ENCODE data around the gene DHRS7B.
"Not testable (repeated sequence)": the region's sequence is repeated elsewhere in the genome, so short reads cannot be mapped to it uniquely, and the experiment has no call there.

The DHRS7B gene

DNA sequence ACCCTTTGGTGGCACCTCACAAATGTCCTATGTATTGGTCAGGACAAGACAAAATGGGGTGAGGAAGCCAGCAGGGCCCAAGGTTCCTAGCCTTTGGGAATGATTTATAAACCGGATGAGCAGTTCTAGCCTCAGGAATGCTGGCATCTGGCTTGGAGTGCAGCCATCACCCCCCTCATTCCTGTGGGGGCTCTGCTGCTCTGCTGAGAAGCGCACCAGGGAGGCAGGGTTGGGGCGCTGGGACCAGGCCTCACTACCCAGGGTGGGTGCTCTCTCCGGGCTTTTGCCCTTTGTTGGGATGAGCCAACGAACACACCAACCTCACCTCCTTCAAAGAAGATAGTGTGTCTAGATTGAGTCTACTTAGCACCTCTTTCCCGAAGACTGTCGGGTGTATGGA, 47.9 kb downstream of the DHRS7B start:
- in situ Hi-C loops (cut with HindIII; ENCODE audit: low sequenced_read_pairs) = no loop called here

GRCh38 chr17:21176773-21177395, 50.1 kb downstream of the DHRS7B start:
- in situ Hi-C loops (cut with HindIII; ENCODE audit: low sequenced_read_pairs) = no loop called here

DNA sequence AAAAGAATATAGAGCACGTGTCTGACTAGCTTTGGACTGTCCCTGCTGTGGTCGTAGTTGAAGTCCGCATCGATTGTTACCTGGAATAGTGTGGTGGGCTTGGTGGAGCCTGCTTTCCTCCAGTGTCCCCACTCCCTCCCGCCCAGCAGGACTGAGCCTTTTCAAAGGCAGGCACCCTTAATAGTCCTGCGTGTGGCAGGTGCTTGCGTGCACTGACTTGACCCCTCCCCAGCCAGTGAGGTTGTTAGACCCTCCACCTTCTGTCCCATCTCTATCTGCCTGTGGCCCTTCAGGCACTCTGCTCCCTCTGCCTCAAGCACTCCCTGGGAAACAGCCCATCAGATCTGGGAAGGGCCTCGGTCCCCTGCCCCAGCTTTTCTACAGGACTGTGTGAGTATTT, 50.6 kb downstream of the DHRS7B start:
- in situ Hi-C loops (cut with HindIII; ENCODE audit: low sequenced_read_pairs) = no loop called here

DNA sequence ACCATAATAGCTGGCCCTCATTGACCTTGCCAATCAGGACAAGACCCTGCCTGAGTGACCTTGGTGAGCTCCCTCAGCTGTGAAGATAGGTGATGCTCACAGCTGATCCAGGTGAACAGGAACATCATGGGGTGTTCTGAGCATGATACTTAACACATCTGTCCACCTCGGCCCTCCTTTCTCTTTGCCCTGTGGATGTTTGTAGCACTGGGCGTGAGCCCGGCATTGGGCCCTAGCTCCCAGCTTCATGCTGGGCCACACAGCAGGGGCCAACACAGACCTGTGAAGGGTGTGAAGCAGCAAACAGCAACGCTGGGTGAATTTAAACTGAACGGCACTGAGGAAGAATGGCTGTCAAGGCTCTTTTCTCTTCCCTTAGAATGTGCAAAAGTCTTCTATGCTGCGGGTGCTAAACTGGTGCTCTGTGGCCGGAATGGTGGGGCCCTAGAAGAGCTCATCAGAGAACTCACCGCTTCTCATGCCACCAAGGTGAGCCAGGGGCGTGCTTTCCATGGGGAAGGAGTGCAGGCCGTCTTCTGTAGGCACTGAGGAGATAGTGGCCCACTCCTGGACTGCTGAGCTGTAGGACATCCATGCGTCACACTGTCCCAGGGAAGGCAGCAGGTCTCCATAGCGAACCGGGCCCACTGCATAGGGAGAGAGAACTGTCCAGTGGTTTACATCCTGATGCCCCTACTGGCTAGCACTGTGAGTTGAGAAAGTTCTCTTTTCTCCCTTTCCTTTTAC, 51.3 kb downstream of the DHRS7B start:
- in situ Hi-C loops (cut with HindIII; ENCODE audit: low sequenced_read_pairs) = no loop called here

DNA sequence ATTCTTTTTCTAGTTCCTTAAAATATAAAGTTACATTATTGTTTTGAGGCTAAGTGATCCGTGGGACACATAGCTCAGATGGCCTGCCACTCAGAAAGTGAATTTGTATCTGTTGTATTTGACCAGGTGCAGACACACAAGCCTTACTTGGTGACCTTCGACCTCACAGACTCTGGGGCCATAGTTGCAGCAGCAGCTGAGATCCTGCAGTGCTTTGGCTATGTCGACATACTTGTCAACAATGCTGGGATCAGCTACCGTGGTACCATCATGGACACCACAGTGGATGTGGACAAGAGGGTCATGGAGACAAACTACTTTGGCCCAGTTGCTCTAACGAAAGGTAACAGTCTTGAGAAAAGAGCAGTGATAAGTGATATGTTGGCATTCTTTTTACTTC, 56.7 kb downstream of the DHRS7B start:
- in situ Hi-C loops (cut with HindIII; ENCODE audit: low sequenced_read_pairs) = no loop called here

GRCh38 chr17:21184570-21184969, 57.8 kb downstream of the DHRS7B start:
- in situ Hi-C loops (cut with HindIII; ENCODE audit: low sequenced_read_pairs) = no loop called here

- in situ Hi-C loops (cut with HindIII; ENCODE audit: low sequenced_read_pairs) = no loop called here
These were observed 58.3 kb downstream of the DHRS7B start for GRCh38 chr17:21185061-21185460.

DNA sequence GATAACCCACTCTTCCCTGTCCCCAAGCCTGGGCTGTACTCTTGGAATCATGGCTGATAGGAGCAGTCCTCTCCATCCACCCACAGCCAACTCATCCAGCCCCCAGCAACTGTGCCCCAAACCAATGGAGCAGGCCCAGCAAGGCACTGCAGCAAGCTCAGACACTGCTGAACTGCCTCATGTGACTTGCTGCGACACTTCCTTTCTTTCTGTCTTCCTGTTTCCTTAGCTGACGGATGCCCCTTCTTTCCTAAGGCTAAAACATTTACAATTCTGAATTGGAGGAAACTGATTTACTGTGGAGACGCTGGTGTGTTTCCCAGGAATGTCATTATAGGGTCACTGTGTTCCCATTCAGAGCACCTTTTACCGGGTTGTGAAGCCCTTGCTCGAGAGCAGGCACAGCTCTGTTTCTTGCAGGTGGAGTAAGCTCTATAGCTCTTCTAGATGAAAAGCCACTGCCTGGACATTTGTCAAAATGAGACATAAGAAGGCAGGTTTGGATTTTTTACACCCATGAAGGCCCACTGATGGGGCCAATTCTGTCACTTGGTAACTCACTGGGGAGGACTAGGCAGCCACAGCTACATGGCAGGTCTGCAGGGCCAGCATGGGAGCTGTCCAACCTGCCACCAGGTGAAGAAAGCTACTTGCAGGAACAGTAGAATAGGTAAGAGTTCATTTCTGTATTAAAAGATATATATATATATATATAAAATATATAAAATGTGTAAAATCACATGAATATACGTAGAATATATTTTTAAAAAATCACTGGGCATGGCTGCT, 59.8 kb downstream of the DHRS7B start:
- in situ Hi-C loops (cut with HindIII; ENCODE audit: low sequenced_read_pairs) = no loop called here

DNA sequence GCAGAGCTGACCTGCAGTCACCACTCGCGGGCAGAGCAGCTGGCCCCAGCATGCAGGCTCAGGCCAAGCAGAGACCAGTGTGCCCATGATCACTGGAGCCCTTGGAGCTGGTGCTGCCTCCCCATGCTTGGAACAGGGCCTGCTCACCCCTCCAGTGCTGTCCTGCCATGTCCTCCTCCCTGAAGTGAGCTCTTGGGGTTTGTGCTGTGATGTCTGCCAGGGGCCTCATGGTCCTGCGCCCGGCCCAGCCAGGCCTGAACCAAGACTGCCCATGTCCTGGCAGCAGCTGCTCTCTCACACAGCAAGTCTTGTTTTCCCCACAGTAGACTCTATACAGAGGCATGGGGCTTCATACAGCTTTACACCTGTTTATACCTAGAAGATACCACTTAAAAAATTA, 62.6 kb downstream of the DHRS7B start:
- in situ Hi-C loops (cut with HindIII; ENCODE audit: low sequenced_read_pairs) = no loop called here

DNA sequence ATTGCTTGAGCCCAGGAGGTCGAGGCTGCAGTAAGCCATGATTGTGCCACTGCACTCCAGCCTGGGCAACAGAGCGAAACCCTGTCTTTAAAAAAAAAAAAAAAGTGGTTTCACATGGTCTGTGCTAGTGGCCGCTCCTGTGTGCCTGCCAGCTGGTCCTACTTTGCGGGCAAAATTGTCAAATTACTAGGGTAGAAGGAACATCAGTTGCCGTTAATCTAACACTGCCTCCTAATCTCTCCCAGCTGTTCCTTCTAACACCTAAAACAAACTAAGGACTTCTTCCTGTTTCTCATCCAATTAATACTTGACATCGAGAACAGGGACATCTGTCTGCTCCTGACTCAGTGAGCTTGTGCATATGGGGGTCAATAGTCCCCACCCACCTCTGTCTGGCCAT, 63.3 kb downstream of the DHRS7B start:
- in situ Hi-C loops (cut with HindIII; ENCODE audit: low sequenced_read_pairs) = no loop called here

GRCh38 chr17:21191698-21192097, 64.9 kb downstream of the DHRS7B start:
- in situ Hi-C loops (cut with HindIII; ENCODE audit: low sequenced_read_pairs) = no loop called here

DNA sequence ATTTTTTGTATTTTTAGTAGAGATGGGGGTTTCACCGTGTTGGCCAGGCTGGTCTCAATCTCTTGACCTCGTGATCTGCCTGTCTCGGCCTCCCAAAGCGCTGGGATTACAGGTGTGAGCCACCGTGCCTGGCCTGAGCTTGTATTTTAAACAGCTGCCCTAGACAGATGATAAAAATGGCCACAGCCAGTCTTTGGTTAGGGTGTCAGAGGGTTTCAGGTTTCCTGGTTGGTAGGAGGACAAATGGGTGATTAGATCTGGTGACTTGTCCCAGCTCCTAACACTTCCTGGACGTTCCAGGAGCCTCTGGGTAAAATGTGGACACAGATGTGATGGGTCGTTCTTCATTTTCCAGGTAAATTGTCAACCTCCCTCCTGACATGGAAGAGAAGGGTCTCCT, 65.7 kb downstream of the DHRS7B start:
- in situ Hi-C loops (cut with HindIII; ENCODE audit: low sequenced_read_pairs) = not testable (repeated sequence)

DNA sequence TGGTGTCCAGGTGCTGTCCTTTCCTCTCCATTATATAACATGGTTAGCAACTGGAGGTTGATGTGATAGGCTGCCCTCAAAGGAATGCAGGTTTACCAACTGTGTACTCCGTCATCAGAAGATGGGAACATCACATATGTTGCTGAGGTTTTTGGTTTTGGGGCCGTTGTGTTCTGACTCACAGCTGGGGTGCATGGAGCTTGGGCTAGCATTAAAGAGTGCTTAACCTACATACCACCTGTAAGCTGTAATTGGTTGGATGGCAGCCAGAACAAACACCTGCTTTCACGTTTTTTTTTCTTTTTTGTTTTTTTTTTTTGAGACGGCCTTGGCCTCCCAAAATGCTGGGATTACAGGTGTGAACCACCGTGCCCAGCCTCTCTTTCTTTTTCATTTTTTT, 66.3 kb downstream of the DHRS7B start:
- in situ Hi-C loops (cut with HindIII; ENCODE audit: low sequenced_read_pairs) = no loop called here

DNA sequence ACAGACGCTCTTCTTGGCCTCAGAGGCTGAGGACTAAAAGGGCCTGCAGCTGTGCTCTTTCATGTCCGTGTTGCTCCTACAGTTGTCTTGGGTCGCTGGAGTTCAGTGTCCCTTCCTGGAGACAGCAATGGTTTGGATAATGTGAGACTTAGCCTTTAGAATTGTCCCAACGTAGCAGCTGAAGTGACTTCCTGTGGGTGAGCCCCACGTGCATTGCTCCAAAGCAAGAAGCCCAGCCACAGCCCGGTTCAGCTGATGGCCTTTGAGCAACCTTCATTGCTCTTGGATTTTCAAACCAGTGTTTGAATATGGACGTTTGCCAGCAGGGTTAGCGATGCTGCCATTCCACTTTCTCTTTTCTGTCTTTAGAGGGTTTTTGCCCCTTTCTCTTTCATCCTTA, 67.5 kb downstream of the DHRS7B start:
- in situ Hi-C loops (cut with HindIII; ENCODE audit: low sequenced_read_pairs) = no loop called here

- in situ Hi-C loops (cut with HindIII; ENCODE audit: low sequenced_read_pairs) = no loop called here
These were observed 67.9 kb downstream of the DHRS7B start for GRCh38 chr17:21194703-21195102.

GRCh38 chr17:21196126-21196525, 69.4 kb downstream of the DHRS7B start:
- in situ Hi-C loops (cut with HindIII; ENCODE audit: low sequenced_read_pairs) = no loop called here

GRCh38 chr17:21198411-21198810, 71.6 kb downstream of the DHRS7B start:
- in situ Hi-C loops (cut with HindIII; ENCODE audit: low sequenced_read_pairs) = no loop called here

DNA sequence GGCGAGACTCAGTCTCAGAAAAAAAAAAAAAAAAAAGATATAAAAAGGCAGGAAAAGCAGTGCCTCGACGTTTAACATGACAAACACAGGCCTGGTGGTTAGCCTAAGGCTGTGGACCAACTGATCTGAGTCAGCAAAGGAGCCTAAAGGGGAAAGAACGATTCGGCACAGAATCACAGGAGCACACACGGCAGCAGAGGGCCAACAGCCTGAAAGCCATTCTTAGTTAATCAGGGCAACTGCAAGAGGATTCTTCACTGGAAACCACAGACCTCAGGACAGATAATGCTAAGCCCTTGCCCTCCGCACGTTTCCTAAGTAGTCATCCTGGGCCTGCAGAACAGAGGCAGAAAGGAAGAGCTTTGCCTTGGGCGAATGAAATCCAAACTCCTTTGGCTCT, 72.5 kb downstream of the DHRS7B start:
- in situ Hi-C loops (cut with HindIII; ENCODE audit: low sequenced_read_pairs) = no loop called here

GRCh38 chr17:21199856-21200255, 73.1 kb downstream of the DHRS7B start:
- in situ Hi-C loops (cut with HindIII; ENCODE audit: low sequenced_read_pairs) = no loop called here

DNA sequence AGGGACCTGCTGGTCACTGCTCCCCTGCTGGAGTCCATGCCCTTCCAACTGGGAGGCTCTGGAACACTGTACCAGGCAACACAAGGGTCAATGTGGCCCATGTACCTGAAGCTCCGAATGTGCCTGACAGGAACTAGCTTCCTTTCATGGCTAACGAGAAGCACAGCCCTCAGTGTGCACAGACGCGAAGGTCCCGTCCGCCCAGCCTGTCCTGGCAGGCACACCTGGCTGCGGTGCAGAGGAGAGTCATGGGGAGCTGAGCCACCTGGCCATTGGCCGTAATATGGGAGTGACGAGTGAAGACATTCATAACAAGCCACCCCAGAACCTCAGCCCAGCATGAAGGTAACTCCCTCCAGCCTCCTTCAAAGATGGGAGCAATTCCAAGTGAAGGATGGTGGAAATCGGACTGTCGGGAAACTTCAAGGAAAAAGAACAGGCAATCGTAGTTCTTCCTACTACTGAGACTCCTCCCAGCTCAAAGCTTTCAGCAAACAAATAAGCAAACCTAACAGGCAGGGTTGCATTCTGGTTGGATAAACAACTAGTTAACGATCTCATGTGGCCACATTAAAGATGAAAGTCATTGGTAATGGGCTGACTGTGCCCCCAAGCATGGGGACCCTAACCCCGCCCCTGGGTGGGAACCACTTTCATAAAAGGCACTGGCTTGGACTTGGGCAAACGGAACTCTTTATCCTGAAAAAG, 74.0 kb downstream of the DHRS7B start:
- in situ Hi-C loops (cut with HindIII; ENCODE audit: low sequenced_read_pairs) = no loop called here

- in situ Hi-C loops (cut with HindIII; ENCODE audit: low sequenced_read_pairs) = no loop called here
These were observed 74.5 kb downstream of the DHRS7B start for GRCh38 chr17:21201298-21201595.

- in situ Hi-C loops (cut with HindIII; ENCODE audit: low sequenced_read_pairs) = no loop called here
These were observed 75.1 kb downstream of the DHRS7B start for GRCh38 chr17:21201874-21202273.

Measured in DLD1 (cell line).